Erythroblast (primary cell): ENCODE data around the gene GPT2.
"Not testable (repeated sequence)": the region's sequence is repeated elsewhere in the genome, so short reads cannot be mapped to it uniquely, and the experiment has no call there.

Source experiments
- DNase-seq, 2 experiments: peaks; one replicate each; lab custom pipeline; 2025; lab: John Stamatoyannopoulos, UW
- GATA1 ChIP-seq: IDR thresholded peaks from 2 replicates; pipeline ENCODE4 v1.6.1; 2011; ENCODE audit warnings: low read depth, mild to moderate bottlenecking, control low read depth, low read length, moderate library complexity
- POLR2A ChIP-seq: IDR thresholded peaks from 2 replicates; pipeline ENCODE4 v1.6.1; 2011; ENCODE audit warnings: mild to moderate bottlenecking, low read length

The GPT2 gene

DNA sequence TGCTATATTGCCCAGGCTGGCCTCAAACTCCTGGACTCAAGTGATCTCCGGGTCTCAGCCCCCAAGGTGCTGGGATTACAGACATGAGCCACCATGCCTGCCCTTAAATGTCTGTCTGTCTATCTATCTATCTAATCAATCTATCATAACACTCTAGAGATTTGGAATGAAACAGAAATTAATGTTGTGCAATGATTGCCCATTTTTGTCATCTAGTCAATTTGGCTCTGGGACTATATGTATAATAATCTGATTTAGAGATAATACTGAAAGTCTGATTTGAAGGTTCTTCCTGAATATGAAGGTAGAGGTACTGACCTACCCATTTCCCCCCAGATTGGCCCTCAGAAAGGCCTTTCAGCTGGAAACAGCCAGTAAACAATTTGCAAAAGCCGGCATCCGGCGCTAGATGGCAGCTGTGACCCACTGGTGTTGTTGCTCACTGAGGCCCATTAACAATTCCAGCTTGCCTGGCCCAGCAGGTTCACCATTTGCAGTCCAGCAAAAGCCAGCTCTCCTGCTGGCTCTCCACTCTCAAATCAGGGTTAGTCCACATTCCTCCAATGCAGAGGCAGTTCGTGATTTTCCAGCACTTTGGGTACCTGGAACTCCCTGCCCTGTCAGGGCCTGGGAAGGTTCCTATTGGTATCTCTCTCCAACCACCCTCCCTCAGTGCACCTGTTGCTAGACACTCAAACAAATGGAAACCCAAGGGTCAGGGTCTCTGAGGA lies 30.3 kb upstream of the GPT2 start:
- no peak for TF ChIP-seq POLR2A
- no peak for TF ChIP-seq GATA1
- peak; percentile 55 to 72 for DNase-seq

DNA sequence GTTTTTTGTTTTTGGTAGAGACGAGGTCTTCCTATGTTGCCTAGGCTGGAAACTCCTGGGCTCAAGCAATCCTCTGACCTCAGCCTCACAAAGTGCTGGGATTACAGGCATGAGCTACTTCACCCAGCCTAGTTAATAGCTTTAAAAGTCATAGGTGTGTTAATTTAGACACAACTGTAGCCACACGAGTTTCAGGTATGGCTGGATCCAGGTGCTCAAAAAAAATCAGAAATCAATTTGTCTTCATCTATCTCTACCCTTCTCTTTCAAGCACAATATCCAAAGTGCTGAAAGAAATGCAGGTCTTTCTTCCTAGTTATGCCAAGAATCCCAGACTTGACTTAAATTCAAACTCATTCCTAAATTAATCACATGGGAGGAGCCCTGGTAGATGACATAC lies 29.3 kb upstream of the GPT2 start:
- TF ChIP-seq GATA1 (no peak), POLR2A (no peak)
- DNase-seq = no peak

DNA sequence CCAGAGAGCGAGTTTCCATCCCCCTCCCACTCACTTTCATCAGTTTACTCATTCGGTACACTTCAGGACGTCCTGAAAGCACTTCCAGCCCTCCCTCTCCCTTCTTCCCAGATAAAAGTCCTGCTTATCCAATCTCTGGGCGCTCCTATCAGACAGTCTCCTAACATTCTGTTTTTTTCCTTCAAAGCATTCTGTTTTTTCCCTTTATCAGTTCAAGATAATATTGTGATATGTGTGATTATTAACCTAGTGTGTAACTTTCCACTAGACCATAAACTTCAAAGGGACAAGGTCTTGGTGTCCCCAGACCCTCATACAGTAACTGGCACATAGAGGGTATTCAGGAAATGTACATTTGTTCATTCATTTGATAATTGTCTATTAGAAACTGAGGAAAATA lies 28.8 kb upstream of the GPT2 start:
- no peak for TF ChIP-seq POLR2A
- no peak for TF ChIP-seq GATA1
- no peak for DNase-seq

DNA sequence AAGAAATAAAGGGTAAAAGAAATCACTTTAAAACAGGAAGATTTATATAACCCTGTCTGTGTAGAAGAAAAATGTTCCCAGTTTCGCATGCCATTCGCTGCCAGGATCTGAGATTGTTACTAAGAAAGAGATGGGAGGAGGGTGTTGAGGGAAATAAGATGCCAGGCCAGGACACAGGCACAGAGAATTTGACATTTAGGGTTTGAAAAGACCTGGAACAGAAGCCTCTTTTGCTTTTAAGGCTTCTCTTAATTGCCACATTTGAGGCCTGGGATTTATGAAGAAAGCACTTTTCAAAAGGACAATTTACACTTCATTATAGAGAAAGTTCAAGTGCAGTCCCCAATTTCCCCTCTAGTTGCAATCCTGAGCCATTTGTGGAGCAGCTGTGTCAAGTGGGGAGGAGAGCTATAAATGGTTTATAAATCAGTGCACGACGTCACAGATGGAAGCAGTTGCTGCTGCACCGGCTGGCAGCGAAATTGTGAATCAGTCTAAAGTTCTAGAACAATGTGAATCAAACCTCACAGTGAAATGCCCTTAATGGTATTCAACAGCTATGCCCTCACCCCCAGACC lies 26.7 kb upstream of the GPT2 start:
- TF ChIP-seq POLR2A (no peak), GATA1 (no peak)
- DNase-seq = no peak

DNA sequence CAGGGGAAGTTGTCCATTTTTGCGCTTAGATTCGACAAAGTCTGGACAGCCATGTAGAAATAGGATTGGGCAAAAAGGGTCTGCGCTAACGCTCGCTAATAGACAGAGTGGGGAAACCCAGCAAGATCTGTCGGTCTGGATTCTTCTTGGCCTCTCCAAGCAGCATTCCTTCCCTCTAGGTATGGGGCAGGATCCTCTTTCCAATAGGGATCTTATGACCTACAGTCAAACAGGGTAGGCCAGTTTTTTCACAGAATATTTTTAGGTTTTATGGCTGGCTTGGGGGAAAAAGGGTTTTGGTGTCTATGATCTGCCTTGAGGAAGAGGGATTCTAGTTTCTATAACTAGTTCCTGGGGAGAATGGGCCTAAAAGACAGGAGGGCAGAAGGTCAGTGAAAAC lies 26.0 kb upstream of the GPT2 start:
- DNase-seq = no peak
- TF ChIP-seq GATA1 = no peak
- TF ChIP-seq POLR2A = no peak

DNA sequence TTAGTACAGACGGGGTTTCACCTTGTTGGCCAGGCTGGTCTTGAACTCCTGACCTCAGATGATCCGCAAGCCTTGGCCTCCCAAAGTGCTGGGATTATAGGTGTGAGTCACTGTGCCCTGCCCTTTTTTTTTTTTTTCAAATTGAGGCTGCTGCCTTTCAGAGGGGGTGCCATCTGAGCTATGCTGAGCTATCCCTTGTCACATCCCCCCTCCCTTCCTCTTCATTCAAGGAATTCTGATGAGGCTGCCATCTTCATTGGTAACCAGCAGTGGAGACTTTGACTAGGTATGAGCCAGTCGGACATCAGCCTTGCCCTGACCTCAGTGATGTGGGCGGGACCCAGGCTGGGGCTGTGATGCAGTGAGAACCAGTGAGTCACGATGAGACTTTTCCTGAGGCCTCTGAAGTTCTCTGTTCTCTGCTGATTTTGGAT lies 24.4 kb upstream of the GPT2 start:
- peak in 1 of 2 experiments; percentile 4 for DNase-seq
- TF ChIP-seq POLR2A = no peak
- TF ChIP-seq GATA1 = no peak

DNA sequence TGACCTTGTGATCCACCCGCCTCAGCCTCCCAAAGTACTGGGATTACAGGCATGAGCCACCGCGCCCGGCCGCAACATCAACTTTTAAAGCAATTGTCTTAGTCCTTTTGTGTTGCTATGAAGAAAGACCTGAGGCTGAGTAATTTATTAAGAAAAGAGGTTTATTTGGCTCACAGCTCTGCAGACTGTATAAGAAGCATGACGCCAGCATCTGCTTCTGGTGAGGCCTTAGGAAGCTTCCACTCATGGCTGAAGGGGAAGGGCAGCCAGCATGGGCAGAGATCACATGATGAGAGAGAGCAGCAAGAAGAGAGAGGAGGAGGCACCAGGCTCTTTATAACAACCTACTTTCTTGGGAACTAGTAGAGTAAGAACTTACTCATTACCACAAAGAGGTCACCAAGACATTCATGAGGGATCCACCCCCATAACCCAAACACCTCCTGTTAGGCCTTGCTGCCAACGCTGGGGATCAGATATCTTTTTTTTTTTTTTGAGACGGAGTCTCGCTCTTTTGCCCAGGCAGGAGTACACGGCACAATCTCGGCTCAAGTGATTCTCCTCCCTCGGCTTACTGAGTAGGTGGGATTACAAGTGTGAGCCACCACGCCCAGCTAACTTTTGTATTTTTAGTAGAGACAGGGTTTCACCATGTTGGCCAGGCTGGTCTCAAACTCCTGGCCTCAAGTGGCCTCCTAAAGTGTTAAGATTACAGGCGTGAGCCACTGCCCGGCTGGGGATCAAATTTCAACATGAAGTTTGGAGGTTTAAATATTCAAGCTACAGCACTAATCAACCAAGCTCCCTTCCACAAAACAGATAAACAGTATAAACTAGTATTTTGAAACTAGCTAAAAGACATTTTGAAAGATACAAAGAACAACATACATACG lies 21.4 kb upstream of the GPT2 start:
- TF ChIP-seq GATA1 = no peak
- no peak for TF ChIP-seq POLR2A
- no peak for DNase-seq

DNA sequence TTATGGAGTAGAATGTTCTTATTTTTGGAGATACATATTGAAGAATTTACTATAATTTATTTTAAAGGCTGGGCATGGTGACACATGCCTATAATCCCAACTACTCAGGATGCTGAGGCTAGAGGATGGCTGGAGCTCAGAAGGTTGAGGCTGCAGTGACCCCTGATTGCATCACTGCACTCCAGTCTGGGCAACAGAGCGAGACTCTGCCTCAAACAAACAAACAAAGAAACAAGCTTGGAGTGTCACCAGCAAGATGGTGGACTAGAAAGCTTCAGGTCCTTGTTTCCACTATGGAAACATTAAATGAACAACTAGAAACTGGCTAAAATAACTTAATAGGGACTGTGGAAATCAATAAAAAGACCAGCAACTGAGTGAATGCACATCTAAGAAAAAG lies 17.9 kb upstream of the GPT2 start:
- no peak for DNase-seq
- TF ChIP-seq GATA1 = no peak
- no peak for TF ChIP-seq POLR2A

DNA sequence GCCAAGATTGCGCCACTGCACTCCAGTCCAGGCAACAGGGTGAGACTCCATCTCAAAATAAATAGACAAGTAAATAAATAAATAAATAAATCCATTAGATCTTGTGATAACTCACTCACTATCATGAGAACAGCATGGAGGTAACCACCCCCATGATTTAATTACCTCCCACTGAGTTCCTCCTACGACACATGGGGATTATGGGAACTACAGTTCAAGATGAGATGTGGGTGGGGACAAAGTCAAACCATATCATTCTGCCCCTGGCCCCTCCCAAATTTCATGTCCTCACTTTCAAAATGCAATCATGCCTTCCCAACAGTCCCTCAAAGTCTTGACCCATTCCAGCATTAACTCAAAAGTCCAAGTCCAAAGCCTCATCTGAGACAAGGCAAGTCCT lies 16.7 kb upstream of the GPT2 start:
- not testable (repeated sequence) for DNase-seq

DNA sequence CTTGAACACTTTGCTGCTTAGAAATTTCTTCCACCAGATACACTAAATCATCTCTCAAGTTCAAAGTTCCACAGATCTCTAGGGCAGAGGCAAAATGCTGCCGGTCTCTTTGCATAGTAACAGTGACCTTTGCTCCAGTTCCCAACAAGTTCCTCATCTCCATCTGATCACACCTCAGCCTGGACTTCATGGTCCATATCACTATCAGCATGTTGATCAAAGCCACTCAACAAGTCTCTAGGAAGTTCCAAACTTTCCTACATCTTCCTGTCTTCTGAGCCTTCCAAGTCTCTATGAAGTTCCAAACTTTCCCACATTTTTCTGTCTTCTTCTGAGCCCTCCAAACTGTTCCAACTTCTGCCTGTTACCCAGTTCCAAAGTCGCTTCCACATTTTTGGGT lies 15.3 kb upstream of the GPT2 start:
- DNase-seq = not testable (repeated sequence)

DNA sequence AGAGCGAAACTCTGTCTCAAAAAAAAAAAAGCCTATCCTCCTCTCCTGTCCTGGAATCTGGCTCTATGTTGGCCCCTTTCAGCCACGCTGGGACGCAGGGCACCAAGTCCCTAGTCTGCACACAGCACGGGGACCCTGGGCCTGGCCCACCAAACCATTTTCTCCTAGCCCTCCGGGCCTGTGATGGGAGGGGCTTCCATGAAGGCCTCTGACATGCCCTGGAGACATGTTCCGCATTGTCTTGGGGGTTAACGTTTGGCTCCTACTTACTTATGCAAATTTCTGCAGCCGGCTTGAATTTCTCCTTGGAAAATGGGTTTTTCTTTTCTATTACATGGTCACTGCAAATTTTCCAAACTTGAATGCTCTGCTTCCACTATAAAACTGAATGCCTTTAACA lies 12.6 kb upstream of the GPT2 start:
- no peak for TF ChIP-seq GATA1
- no peak for TF ChIP-seq POLR2A
- DNase-seq = no peak

DNA sequence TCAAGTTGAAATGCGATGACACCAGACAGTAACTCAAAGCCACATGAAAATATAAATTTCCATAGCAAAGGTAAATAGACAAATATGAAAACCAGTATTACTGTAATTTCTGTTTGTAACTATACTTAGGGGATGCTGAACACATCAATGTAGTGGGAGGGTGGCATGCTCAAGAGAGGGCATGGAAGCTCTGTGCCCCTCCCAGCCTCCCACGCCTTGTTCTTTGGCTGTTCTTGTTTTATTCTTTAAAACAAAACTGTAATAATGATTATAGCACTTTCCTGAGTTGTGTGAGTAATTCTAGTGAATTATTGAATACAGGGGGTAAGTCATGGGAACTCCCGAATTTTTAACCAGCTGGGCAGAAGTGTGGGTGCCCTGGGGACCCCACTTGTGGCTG lies 11.0 kb upstream of the GPT2 start:
- TF ChIP-seq GATA1 (no peak), POLR2A (no peak)
- DNase-seq = no peak

DNA sequence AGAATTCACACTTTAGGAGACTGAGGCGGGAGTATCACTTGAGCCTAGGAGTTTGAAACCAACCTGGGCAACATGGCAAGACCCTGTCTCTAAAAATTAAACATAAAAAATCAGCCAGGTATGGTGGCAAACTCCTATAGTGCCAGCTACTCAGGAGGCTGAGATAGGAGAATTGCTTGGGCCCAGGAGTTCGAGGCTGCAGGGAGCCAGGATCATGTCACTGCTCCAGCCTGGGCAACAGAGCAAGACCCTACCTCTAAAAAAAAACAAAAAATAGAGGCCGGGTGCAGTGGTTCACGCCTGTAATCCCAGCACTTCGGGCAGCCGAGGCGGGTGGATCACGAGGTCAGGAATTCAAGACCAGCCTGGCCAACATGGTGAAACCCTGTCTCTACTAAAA lies 8.9 kb upstream of the GPT2 start:
- TF ChIP-seq GATA1 (no peak), POLR2A (no peak)
- DNase-seq = no peak

DNA sequence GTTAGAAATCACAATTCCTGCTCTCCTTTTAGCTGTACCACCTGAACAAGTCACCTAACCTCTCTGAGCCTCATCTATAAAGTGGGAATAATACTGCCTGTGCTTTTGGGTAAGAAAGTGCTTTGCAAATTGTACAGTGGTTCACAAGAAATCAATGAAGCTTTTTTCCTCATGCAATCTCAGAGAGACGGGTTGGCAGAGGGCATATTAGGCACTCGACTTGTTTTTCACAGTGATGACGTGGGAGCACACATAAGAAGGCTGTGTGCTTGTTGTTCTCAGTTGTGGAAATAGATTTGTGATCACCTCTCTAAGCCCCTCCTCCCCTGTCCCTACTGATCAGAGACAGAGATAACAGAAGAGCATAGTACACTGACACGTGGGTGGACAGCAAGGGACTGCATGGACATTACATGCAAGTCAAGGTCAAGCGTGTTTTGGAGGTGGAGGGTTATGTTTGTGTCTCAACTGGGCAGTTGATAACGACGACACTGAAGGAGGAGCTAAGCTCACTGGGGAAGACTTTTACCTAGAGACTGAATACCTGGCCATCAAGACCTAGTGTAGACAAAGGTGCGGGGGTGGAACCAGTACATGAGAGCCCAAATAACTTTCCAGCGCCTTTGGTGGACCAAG lies 1.7 kb upstream of the GPT2 start:
- TF ChIP-seq GATA1 (no peak), POLR2A (no peak)
- DNase-seq = peak in 1 of 2 experiments; percentile 8
